Neural progenitor cell (in vitro differentiated cells): ENCODE data around the gene SLC19A1.

Experiments
- EZH2 ChIP-seq: fragments of 200-600 bp; sonication (generic); IDR thresholded peaks from 2 replicates; pipeline ENCODE4 v1.6.1; 2017; ENCODE audit warnings: antibody characterized with exemption, mild to moderate bottlenecking, moderate library complexity
- EZH2phosphoT487 ChIP-seq: fragments of 200-600 bp; sonication (generic); IDR thresholded peaks from 2 replicates; pipeline ENCODE4 v1.6.1; 2017; ENCODE audit warnings: antibody characterized with exemption

GRCh38 chr21:45487891-45488600 lies 54.2 kb downstream of the SLC19A1 start:
- TF ChIP-seq EZH2 = no peak
- no peak for TF ChIP-seq EZH2phosphoT487
